Memory B cell (primary cell): ENCODE measurements around the gene LYST.
"Not testable (repeated sequence)": the region's sequence is repeated elsewhere in the genome, so short reads cannot be mapped to it uniquely, and the experiment has no call there.

Experiments used
- ATAC-seq: fragments of 150-1000 bp; cut with Tn5 transposase; 2 replicates; pipeline ENCODE4 v1.10.0; 2021; ENCODE audit warnings: low read depth, mild to moderate bottlenecking, moderate library complexity
- DNase-seq, 2 donors: peaks; one replicate each; pipeline ENCODE4 v3.0.0; 2022; ENCODE audit warnings: low spot score in 2 of 2
- H3K27ac Mint-ChIP-seq: one replicate; pipeline ENCODE4 v1.8.0; 2022; ENCODE audit warnings: mild to moderate bottlenecking, moderate library complexity, mixed read lengths
- H3K27me3 Mint-ChIP-seq: one replicate; pipeline ENCODE4 v1.8.0; 2022; ENCODE audit warnings: mixed read lengths
- H3K36me3 Mint-ChIP-seq: one replicate; pipeline ENCODE4 v1.8.0; 2022; ENCODE audit warnings: mild to moderate bottlenecking, mixed read lengths
- H3K4me1 Mint-ChIP-seq: one replicate; pipeline ENCODE4 v1.8.0; 2022; ENCODE audit warnings: mixed read lengths
- H3K4me3 Mint-ChIP-seq: one replicate; pipeline ENCODE4 v1.8.0; 2022; ENCODE audit warnings: mild to moderate bottlenecking, moderate library complexity, mixed read lengths
- H3K9me3 Mint-ChIP-seq: one replicate; pipeline ENCODE4 v1.8.0; 2022; ENCODE audit warnings: mixed read lengths

Gene LYST

GRCh38 chr1:235624721-235625333, 241.9 kb downstream of the LYST start:
- Mint-ChIP-seq H3K4me1 (no peaks in the 10 kb centered on the region), H3K36me3 (no peaks in the 10 kb centered on the region), H3K9me3 (no peaks in the 10 kb centered on the region), H3K27me3 (peaks cover 15% of the 10 kb centered on the region), H3K27ac (no peak overlapping the region), H3K4me3 (no peak overlapping the region)
- ATAC-seq (no peak), DNase-seq (no peak)

- Mint-ChIP-seq H3K36me3 (no peaks in the 10 kb centered on the region), H3K27me3 (peaks cover 14% of the 10 kb centered on the region), H3K4me3 (no peak overlapping the region), H3K9me3 (no peaks in the 10 kb centered on the region), H3K27ac (no peak overlapping the region), H3K4me1 (no peaks in the 10 kb centered on the region)
- ATAC-seq (no peak), DNase-seq (no peak)
Measured at GRCh38 chr1:235622936-235623779, 243.5 kb downstream of the LYST start.

- not testable (repeated sequence) for DNase-seq, H3K4me3 Mint-ChIP-seq, H3K4me1 Mint-ChIP-seq, H3K9me3 Mint-ChIP-seq, H3K27ac Mint-ChIP-seq, H3K36me3 Mint-ChIP-seq, ATAC-seq
- peaks cover 13% of the 10 kb centered on the region for H3K27me3 Mint-ChIP-seq
Measured at GRCh38 chr1:235619149-235619548, 247.6 kb downstream of the LYST start.

- no peak overlapping the region for H3K4me3 Mint-ChIP-seq
- no peaks in the 10 kb centered on the region for H3K36me3 Mint-ChIP-seq
- ATAC-seq (no peak), DNase-seq (no peak)
- no peaks in the 10 kb centered on the region for H3K9me3 Mint-ChIP-seq
- peaks cover 11% of the 10 kb centered on the region for H3K27me3 Mint-ChIP-seq
- no peaks in the 10 kb centered on the region for H3K4me1 Mint-ChIP-seq
- H3K27ac Mint-ChIP-seq: no peak overlapping the region
Measured at GRCh38 chr1:235617808-235618207, 248.9 kb downstream of the LYST start.

GRCh38 chr1:235617140-235617539, 249.6 kb downstream of the LYST start:
- Mint-ChIP-seq H3K4me1 (no peaks in the 10 kb centered on the region), H3K36me3 (no peaks in the 10 kb centered on the region), H3K9me3 (no peaks in the 10 kb centered on the region), H3K27ac (no peak overlapping the region), H3K4me3 (no peak overlapping the region), H3K27me3 (peaks cover 9% of the 10 kb centered on the region)
- ATAC-seq (no peak), DNase-seq (no peak)

GRCh38 chr1:235614442-235614954, 252.2 kb downstream of the LYST start:
- Mint-ChIP-seq H3K9me3 (no peaks in the 10 kb centered on the region), H3K27me3 (peaks cover 8% of the 10 kb centered on the region), H3K4me1 (no peaks in the 10 kb centered on the region), H3K27ac (no peak overlapping the region), H3K36me3 (no peaks in the 10 kb centered on the region), H3K4me3 (no peak overlapping the region)
- DNase-seq (no peak), ATAC-seq (no peak)

GRCh38 chr1:235613602-235614001, 253.1 kb downstream of the LYST start:
- H3K36me3 Mint-ChIP-seq: no peaks in the 10 kb centered on the region
- H3K9me3 Mint-ChIP-seq: no peaks in the 10 kb centered on the region
- H3K4me3 Mint-ChIP-seq: no peak overlapping the region
- no peak overlapping the region for H3K27ac Mint-ChIP-seq
- H3K4me1 Mint-ChIP-seq: no peaks in the 10 kb centered on the region
- H3K27me3 Mint-ChIP-seq: peaks cover 8% of the 10 kb centered on the region
- ATAC-seq (no peak), DNase-seq (no peak)

- DNase-seq (no peak), ATAC-seq (no peak)
- Mint-ChIP-seq H3K4me1 (no peaks in the 10 kb centered on the region), H3K9me3 (no peaks in the 10 kb centered on the region), H3K4me3 (no peak overlapping the region), H3K27me3 (peaks cover 8% of the 10 kb centered on the region), H3K27ac (no peak overlapping the region), H3K36me3 (no peaks in the 10 kb centered on the region)
Measured at GRCh38 chr1:235612761-235613160, 253.9 kb downstream of the LYST start.
